Lung (tissue), 12 donors: ENCODE data around the gene DCTN4. TPM values are rescaled to one million over a fixed set of nuclear protein-coding genes. Genes with fewer than 3 reads are reported as not detected.

ENCODE experiments used
- ATAC-seq: fragments of 200-7000 bp; cut with Tn5 transposase; one replicate; pipeline ENCODE4 v1.9.1; 2020; ENCODE audit warnings: moderate number of reproducible peaks; ENCODE audit not compliant: insufficient read depth, low FRiP score
- DNase-seq, 3 donors: peaks; one replicate each; pipeline ENCODE4 v3.0.0-alpha.2; 2013 to 2017
- H3K27ac ChIP-seq, 2 donors: one replicate each; pipeline ENCODE4 v1.5.1; 2013; ENCODE audit warnings: mild to moderate bottlenecking in 2 of 2, moderate library complexity in 2 of 2, control low read depth in 1 of 2, inconsistent platforms in 1 of 2, low read depth in 1 of 2, low read length in 1 of 2
- H3K27me3 ChIP-seq, 3 donors: one replicate each; pipeline ENCODE4 v1.5.1; 2013; ENCODE audit warnings: low read length in 2 of 3; ENCODE audit not compliant: control insufficient read depth in 3 of 3, insufficient read depth in 3 of 3
- H3K36me3 ChIP-seq, 4 donors: one replicate each; pipeline ENCODE4 v1.5.1; 2013; ENCODE audit warnings: low read length in 4 of 4, mild to moderate bottlenecking in 1 of 4, moderate library complexity in 1 of 4; ENCODE audit not compliant: control insufficient read depth in 4 of 4, insufficient read depth in 4 of 4
- H3K4me1 ChIP-seq, 5 donors: one replicate each; pipeline ENCODE4 v1.5.1; 2013; ENCODE audit warnings: low read length in 5 of 5, mild to moderate bottlenecking in 2 of 5, moderate library complexity in 1 of 5; ENCODE audit not compliant: control insufficient read depth in 5 of 5, insufficient read depth in 5 of 5
- H3K4me3 ChIP-seq: one replicate; pipeline ENCODE4 v1.5.1; 2013; ENCODE audit warnings: mild to moderate bottlenecking, control low read depth, moderate library complexity
- H3K9ac ChIP-seq, 2 donors: one replicate each; pipeline ENCODE4 v1.5.1; 2013; ENCODE audit warnings: low read length in 2 of 2, control low read depth in 1 of 2; ENCODE audit not compliant: insufficient read depth in 1 of 2
- H3K9me3 ChIP-seq, 4 donors: one replicate each; pipeline ENCODE4 v1.5.1; 2013; ENCODE audit warnings: low read length in 3 of 4, mild to moderate bottlenecking in 1 of 4, moderate library complexity in 1 of 4; ENCODE audit not compliant: control insufficient read depth in 4 of 4, insufficient read depth in 3 of 4
- CTCF ChIP-seq: IDR thresholded peaks from 2 replicates; pipeline ENCODE4 v1.5.1; 2012; ENCODE audit warnings: mild to moderate bottlenecking; ENCODE audit errors: control extremely low read depth, extremely low read depth
- WGBS, 2 donors: extraction: QIAGEN DNeasy Blood & Tissue Kit; methylation state at CpG; one replicate each; pipeline ENCODE4 v1.1.7; 2013; 5-methylcytosine and 5-hydroxymethylcytosine counted together
- polyA plus RNA-seq, 2 donors: library from polyadenylated mRNA; stranded (reverse); fragments of 200-250 nt; gene quantifications; one replicate each; pipeline ENCODE4 v1.2.1, GENCODE V29; 2013
- total RNA-seq, 2 donors: library from RNA; depleted of rRNA in 1 of 2; stranded (reverse); fragments of >200 nt in 1 of 2; gene quantifications; one replicate each; pipeline ENCODE4 v1.2.1, GENCODE V29; 2014 to 2021
- donor health status: control.
- donor health status: control.
- donor health status: Bipolar disorder and iron deficiency.
- donor health status: healthy.
- donor health status: DM: yes; HTN: yes; CAD: no.

Gene DCTN4
- total and polyA plus RNA-seq, 4 donors, result 21.2 to 105 (median 48.1) TPM

- DNase-seq (no peak), ATAC-seq (no peak)
- Histone ChIP-seq H3K4me3 (no peak overlapping the region), H3K27ac (no peak overlapping the region), H3K9me3 (no peaks in the 10 kb centered on the region), H3K4me1 (peaks cover 3 to 14% (median 4%) of the 10 kb centered on the region in 5 donors), H3K27me3 (no peaks in the 10 kb centered on the region), H3K9ac (peak overlapping the region in 1 of 2 donors; percentile 91), H3K36me3 (peaks cover 7 to 32% (median 13%) of the 10 kb centered on the region in 4 donors)
- 65 to 85% methylated on average over 1 of the region's 1 CpG for WGBS, 2 donors
- TF ChIP-seq CTCF, result no peak
Measured at GRCh38 chr5:150757087-150757649, 1.6 kb downstream of the DCTN4 start.

- H3K4me3 ChIP-seq, result no peak overlapping the region
- H3K9ac ChIP-seq, result no peak overlapping the region
- H3K9me3 ChIP-seq, result no peaks in the 10 kb centered on the region
- 73 to 100% methylated on average over 1 of the region's 1 CpG for WGBS, 2 donors
- no peak overlapping the region for H3K27ac ChIP-seq
- DNase-seq (peak in 1 of 3 donors; percentile 35), ATAC-seq (no peak)
- TF ChIP-seq CTCF, result no peak
- peaks cover 7 to 39% (median 18%) of the 10 kb centered on the region in 4 donors for H3K36me3 ChIP-seq
- peaks cover 2 to 14% (median 3%) of the 10 kb centered on the region in 5 donors for H3K4me1 ChIP-seq
- H3K27me3 ChIP-seq, result no peaks in the 10 kb centered on the region
Measured at GRCh38 chr5:150753863-150754262, 5.0 kb downstream of the DCTN4 start.

GRCh38 chr5:150753463-150753862 lies 5.4 kb downstream of the DCTN4 start:
- H3K36me3 ChIP-seq, result peaks cover 7 to 39% (median 18%) of the 10 kb centered on the region in 4 donors
- no peak for DNase-seq
- no peaks in the 10 kb centered on the region for H3K27me3 ChIP-seq
- peaks cover 2 to 14% (median 3%) of the 10 kb centered on the region in 5 donors for H3K4me1 ChIP-seq
- 70 to 90% methylated on average over 5 of the region's 5 CpGs for WGBS, 2 donors
- peak; percentile 12 for ATAC-seq
- no peak overlapping the region for H3K4me3 ChIP-seq
- TF ChIP-seq CTCF, result no peak
- H3K9ac ChIP-seq, result no peak overlapping the region
- H3K27ac ChIP-seq, result no peak overlapping the region
- no peaks in the 10 kb centered on the region for H3K9me3 ChIP-seq
